Sigmoid colon (tissue), 4 donors: ENCODE results near the gene TP53I3.

Source experiments
- CTCF ChIP-seq, 4 experiments: fragments of 450-650 bp in 3 of 4; fragments of 200-600 bp in 1 of 4; IDR thresholded peaks; one replicate each; pipeline ENCODE4 v1.5.1; 2016 to 2019; ENCODE audit warnings: antibody characterized with exemption in 4 of 4, mild to moderate bottlenecking in 3 of 4, moderate library complexity in 2 of 4
- EP300 ChIP-seq, 4 donors: sonication (generic); formaldehyde crosslinking; IDR thresholded peaks; one replicate each; pipeline ENCODE4 v1.6.1; 2017; ENCODE audit warnings: antibody characterized with exemption in 4 of 4

DNA sequence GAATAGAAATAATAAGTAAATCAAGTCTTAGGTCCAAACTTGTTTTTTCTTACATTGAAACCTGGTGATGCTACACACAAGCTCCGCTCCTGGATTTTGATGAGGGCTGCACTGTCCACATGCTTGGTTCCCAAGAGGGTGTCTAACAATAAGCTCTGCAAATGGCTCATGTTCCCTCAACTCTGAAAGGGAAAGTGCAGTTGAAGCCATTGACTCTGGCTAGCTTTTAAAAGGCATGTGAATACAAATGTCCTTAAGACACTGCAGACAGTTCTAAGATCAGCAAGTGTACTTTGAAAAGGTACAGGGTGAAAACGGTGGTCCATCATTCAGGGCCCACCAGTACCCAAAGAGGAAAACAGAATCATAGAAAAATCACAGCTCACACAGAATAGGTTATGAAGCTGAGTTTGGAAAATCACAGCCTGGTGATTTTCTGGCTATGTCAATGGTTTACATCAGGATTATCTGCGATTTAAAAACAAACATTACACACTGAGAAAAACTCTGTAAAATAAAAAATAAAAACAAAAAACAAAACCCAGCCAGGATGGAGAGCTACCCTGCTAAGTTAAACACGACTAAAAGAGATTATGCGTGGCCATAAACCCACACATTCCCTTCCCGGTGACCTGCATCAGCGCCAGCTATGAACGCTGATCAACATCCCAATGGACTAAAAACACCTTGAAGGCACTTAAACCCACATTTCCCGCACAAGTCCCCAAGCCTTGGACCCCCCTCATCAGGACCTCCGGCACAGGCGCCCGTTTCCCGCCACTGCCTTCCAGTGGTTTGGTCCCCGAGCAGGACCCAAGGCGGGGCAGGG is 37.9 kb upstream of the TP53I3 start:
- no peak for TF ChIP-seq EP300 (IDR thresholded peaks at IDR 0.05)
- TF ChIP-seq CTCF (IDR thresholded peaks at IDR 0.05) = no peak
